ENCODE data around the gene ZAP70. TPM values are rescaled to one million over a fixed set of nuclear protein-coding genes. Genes with fewer than 3 reads are reported as not detected.

The ZAP70 gene
- total RNA-seq, 2 experiments from 2014 or later, result 167 TPM

GRCh38 chr2:97763176-97763845 lies 49.9 kb downstream of the ZAP70 start:
- Mint-ChIP-seq H3K27ac (no peak overlapping the region), H3K36me3 (ENCODE audit: low read depth) (peaks cover 21% of the 10 kb centered on the region), H3K9me3 (no peaks in the 10 kb centered on the region), H3K27me3 (ENCODE audit: low read depth) (no peaks in the 10 kb centered on the region), H3K4me1 (ENCODE audit: low read depth) (peaks cover 21% of the 10 kb centered on the region), H3K4me3 (no peak overlapping the region)
- intact Hi-C loops (cut with micrococcal nuclease), result no loop called here
- no peak for DNase-seq
- CTCF ChIA-PET, result interaction anchor here (1.5 to 2.3 kb wide), 2 partner anchors 15 kb away, joined by 3 to 9 read pairs; no protein-coding TSS in a partner anchor

- intact Hi-C loops (cut with micrococcal nuclease), result no loop called here
- no peaks in the 10 kb centered on the region for H3K9me3 Mint-ChIP-seq
- H3K27me3 Mint-ChIP-seq (ENCODE audit: low read depth), result no peaks in the 10 kb centered on the region
- DNase-seq, result no peak
- H3K4me3 Mint-ChIP-seq, result no peak overlapping the region
- H3K36me3 Mint-ChIP-seq (ENCODE audit: low read depth), result peaks cover 18% of the 10 kb centered on the region
- CTCF ChIA-PET, result no interaction called here
- H3K27ac Mint-ChIP-seq, result peak overlapping the region; percentile 8
- H3K4me1 Mint-ChIP-seq (ENCODE audit: low read depth), result peaks cover 26% of the 10 kb centered on the region
These were observed 51.3 kb downstream of the ZAP70 start for GRCh38 chr2:97764559-97765263.

- H3K4me3 Mint-ChIP-seq, result no peak overlapping the region
- no peak for DNase-seq
- H3K27me3 Mint-ChIP-seq (ENCODE audit: low read depth), result no peaks in the 10 kb centered on the region
- no peak overlapping the region for H3K27ac Mint-ChIP-seq
- H3K36me3 Mint-ChIP-seq (ENCODE audit: low read depth), result peaks cover 14% of the 10 kb centered on the region
- intact Hi-C loops (cut with micrococcal nuclease), result no loop called here
- H3K9me3 Mint-ChIP-seq, result no peaks in the 10 kb centered on the region
- peaks cover 21% of the 10 kb centered on the region for H3K4me1 Mint-ChIP-seq (ENCODE audit: low read depth)
- CTCF ChIA-PET, result interaction anchor here (0.8 kb wide), 1 partner anchor 66 kb away, joined by 3 read pairs; no protein-coding TSS in a partner anchor
These were observed 52.6 kb downstream of the ZAP70 start for GRCh38 chr2:97765933-97766332.

GRCh38 chr2:97766567-97766966 lies 53.2 kb downstream of the ZAP70 start:
- H3K4me1 Mint-ChIP-seq (ENCODE audit: low read depth), result peaks cover 21% of the 10 kb centered on the region
- no peaks in the 10 kb centered on the region for H3K9me3 Mint-ChIP-seq
- CTCF ChIA-PET, result interaction anchor here (0.5 to 2.0 kb wide), 6 partner anchors 11 to 342 kb away, joined by 3 to 6 read pairs (median 4); no protein-coding TSS in a partner anchor
- no peaks in the 10 kb centered on the region for H3K27me3 Mint-ChIP-seq (ENCODE audit: low read depth)
- H3K27ac Mint-ChIP-seq, result no peak overlapping the region
- DNase-seq, result no peak
- no peak overlapping the region for H3K4me3 Mint-ChIP-seq
- peaks cover 12% of the 10 kb centered on the region for H3K36me3 Mint-ChIP-seq (ENCODE audit: low read depth)
- intact Hi-C loops (cut with micrococcal nuclease), result no loop called here

GRCh38 chr2:97769308-97769707 lies 55.9 kb downstream of the ZAP70 start:
- H3K4me3 Mint-ChIP-seq, result no peak overlapping the region
- H3K27me3 Mint-ChIP-seq (ENCODE audit: low read depth), result no peaks in the 10 kb centered on the region

GRCh38 chr2:97769711-97770110 lies 56.3 kb downstream of the ZAP70 start:
- CTCF ChIA-PET, result no interaction called here
- peaks cover 12% of the 10 kb centered on the region for H3K36me3 Mint-ChIP-seq (ENCODE audit: low read depth)
- H3K27me3 Mint-ChIP-seq (ENCODE audit: low read depth), result no peaks in the 10 kb centered on the region
- no peak overlapping the region for H3K27ac Mint-ChIP-seq
- no peak for DNase-seq
- no peaks in the 10 kb centered on the region for H3K9me3 Mint-ChIP-seq
- peaks cover 15% of the 10 kb centered on the region for H3K4me1 Mint-ChIP-seq (ENCODE audit: low read depth)
- H3K4me3 Mint-ChIP-seq, result no peak overlapping the region
- intact Hi-C loops (cut with micrococcal nuclease), result no loop called here

More at GRCh38 chr2:97769308-97769707, 55.9 kb downstream of the ZAP70 start:
- H3K36me3 Mint-ChIP-seq (ENCODE audit: low read depth), result peaks cover 8% of the 10 kb centered on the region
- CTCF ChIA-PET, result interaction anchor here (0.7 kb wide), 1 partner anchor 15 kb away, joined by 3 read pairs; no protein-coding TSS in a partner anchor
- no peak overlapping the region for H3K27ac Mint-ChIP-seq
- no peak for DNase-seq
- intact Hi-C loops (cut with micrococcal nuclease), result no loop called here
- H3K9me3 Mint-ChIP-seq, result no peaks in the 10 kb centered on the region
- H3K4me1 Mint-ChIP-seq (ENCODE audit: low read depth), result peaks cover 15% of the 10 kb centered on the region

GRCh38 chr2:97770445-97770844 lies 57.1 kb downstream of the ZAP70 start:
- peaks cover 15% of the 10 kb centered on the region for H3K4me1 Mint-ChIP-seq (ENCODE audit: low read depth)
- intact Hi-C loops (cut with micrococcal nuclease), result no loop called here
- peaks cover 13% of the 10 kb centered on the region for H3K36me3 Mint-ChIP-seq (ENCODE audit: low read depth)
- no peak for DNase-seq
- H3K27me3 Mint-ChIP-seq (ENCODE audit: low read depth), result no peaks in the 10 kb centered on the region
- CTCF ChIA-PET, result no interaction called here
- H3K4me3 Mint-ChIP-seq, result no peak overlapping the region
- no peaks in the 10 kb centered on the region for H3K9me3 Mint-ChIP-seq
- H3K27ac Mint-ChIP-seq, result no peak overlapping the region

- Mint-ChIP-seq H3K4me1 (ENCODE audit: low read depth) (no peaks in the 10 kb centered on the region), H3K9me3 (no peaks in the 10 kb centered on the region), H3K4me3 (no peak overlapping the region), H3K27me3 (ENCODE audit: low read depth) (no peaks in the 10 kb centered on the region), H3K27ac (no peak overlapping the region), H3K36me3 (ENCODE audit: low read depth) (peaks cover 14% of the 10 kb centered on the region)
- intact Hi-C loops (cut with micrococcal nuclease), result no loop called here
- CTCF ChIA-PET, result interaction anchor here (0.6 to 2.2 kb wide), 5 partner anchors 26 to 610 kb away, joined by 3 to 8 read pairs (median 3); no protein-coding TSS in a partner anchor
- no peak for DNase-seq
These were observed 61.0 kb downstream of the ZAP70 start for GRCh38 chr2:97774425-97774824.

- CTCF ChIA-PET, result interaction anchor here (0.6 to 2.2 kb wide), 4 partner anchors 26 to 75 kb away, joined by 3 to 8 read pairs (median 4); no protein-coding TSS in a partner anchor
- no peak overlapping the region for H3K27ac Mint-ChIP-seq
- no peaks in the 10 kb centered on the region for H3K4me1 Mint-ChIP-seq (ENCODE audit: low read depth)
- DNase-seq, result no peak
- no peaks in the 10 kb centered on the region for H3K27me3 Mint-ChIP-seq (ENCODE audit: low read depth)
- intact Hi-C loops (cut with micrococcal nuclease), result no loop called here
- no peaks in the 10 kb centered on the region for H3K9me3 Mint-ChIP-seq
- peaks cover 14% of the 10 kb centered on the region for H3K36me3 Mint-ChIP-seq (ENCODE audit: low read depth)
- no peak overlapping the region for H3K4me3 Mint-ChIP-seq
These were observed 61.7 kb downstream of the ZAP70 start for GRCh38 chr2:97775074-97775473.

- H3K27ac Mint-ChIP-seq, result no peak overlapping the region
These were observed 65.8 kb downstream of the ZAP70 start for GRCh38 chr2:97779141-97779540.

GRCh38 chr2:97781981-97782380 lies 68.6 kb downstream of the ZAP70 start:
- no peaks in the 10 kb centered on the region for H3K9me3 Mint-ChIP-seq
- no peak for DNase-seq
- no peak overlapping the region for H3K4me3 Mint-ChIP-seq
- peaks cover 2% of the 10 kb centered on the region for H3K4me1 Mint-ChIP-seq (ENCODE audit: low read depth)
- CTCF ChIA-PET, result no interaction called here
- H3K36me3 Mint-ChIP-seq (ENCODE audit: low read depth), result peaks cover 5% of the 10 kb centered on the region
- H3K27me3 Mint-ChIP-seq (ENCODE audit: low read depth), result no peaks in the 10 kb centered on the region
- intact Hi-C loops (cut with micrococcal nuclease), result no loop called here
- H3K27ac Mint-ChIP-seq, result no peak overlapping the region

More at GRCh38 chr2:97779141-97779540, 65.8 kb downstream of the ZAP70 start:
- Mint-ChIP-seq H3K4me1 (ENCODE audit: low read depth) (no peaks in the 10 kb centered on the region), H3K4me3 (no peak overlapping the region), H3K36me3 (ENCODE audit: low read depth) (peaks cover 13% of the 10 kb centered on the region), H3K27me3 (ENCODE audit: low read depth) (no peaks in the 10 kb centered on the region), H3K9me3 (no peaks in the 10 kb centered on the region)
- DNase-seq, result no peak
- intact Hi-C loops (cut with micrococcal nuclease), result no loop called here
- CTCF ChIA-PET, result interaction anchor here (0.9 to 1.2 kb wide), 2 partner anchors 12 to 16 kb away, joined by 3 to 5 read pairs; no protein-coding TSS in a partner anchor

- no peak for DNase-seq
- Mint-ChIP-seq H3K9me3 (no peaks in the 10 kb centered on the region), H3K36me3 (ENCODE audit: low read depth) (peaks cover 11% of the 10 kb centered on the region), H3K27me3 (ENCODE audit: low read depth) (no peaks in the 10 kb centered on the region), H3K27ac (no peak overlapping the region), H3K4me3 (no peak overlapping the region), H3K4me1 (ENCODE audit: low read depth) (peaks cover 2% of the 10 kb centered on the region)
- CTCF ChIA-PET, result no interaction called here
- intact Hi-C loops (cut with micrococcal nuclease), result no loop called here
These were observed 71.6 kb downstream of the ZAP70 start for GRCh38 chr2:97784953-97785352.

Data from activated naive CD4-positive, alpha-beta T cell treated with anti-CD3 and anti-CD28 coated beads for 36 hours (primary cell).